A673 (cell line): ENCODE results near the gene HNF1B. TPM values are rescaled to one million over a fixed set of nuclear protein-coding genes. Genes with fewer than 3 reads are reported as not detected.

Experiments used
- BruUV-seq: library from RNA; stranded (reverse); fragments of 400-500 nt; replicated peaks from 2 replicates; lab custom pipeline; 2021; lab: Mats Ljungman, UMichigan
- CTCF ChIA-PET: fragments of 300-600 bp; sonication (Branson Sonifier 250); formaldehyde crosslinking; loops from one replicate; lab custom pipeline; 2022; ENCODE audit warnings: antibody characterized with exemption; lab: Charles Lee
- POLR2A ChIA-PET: fragments of 300-600 bp; sonication (Branson Sonifier 250); formaldehyde crosslinking; loops from one replicate; lab custom pipeline; 2022; ENCODE audit warnings: antibody characterized with exemption; ENCODE audit not compliant: low non-redundant PET; lab: Charles Lee
- DNase-seq: peaks from one replicate; pipeline ENCODE4 v3.0.0-alpha.2; 2015; ENCODE audit warnings: low spot score
- H3K27ac ChIP-seq: fragments of 200-600 bp; sonication (generic); 2 replicates; pipeline ENCODE4 v1.5.1; 2016; ENCODE audit warnings: mixed run types, low read depth, mild to moderate bottlenecking, mixed read lengths, antibody characterized with exemption, low read length; ENCODE audit not compliant: poor library complexity, severe bottlenecking
- H3K27me3 ChIP-seq: fragments of 200-600 bp; sonication (generic); replicated peaks from 2 replicates; pipeline ENCODE4 v1.6.1; 2017; ENCODE audit warnings: mixed run types, low read depth, mild to moderate bottlenecking, mixed read lengths, antibody characterized with exemption, low read length; ENCODE audit not compliant: insufficient read depth, poor library complexity
- H3K36me3 ChIP-seq: fragments of 200-600 bp; sonication (generic); 2 replicates; pipeline ENCODE4 v1.6.1; 2016; ENCODE audit warnings: mixed run types, mild to moderate bottlenecking, mixed read lengths, antibody characterized with exemption, low read length; ENCODE audit not compliant: insufficient read depth, poor library complexity, severe bottlenecking
- H3K4me1 ChIP-seq: fragments of 200-600 bp; sonication (generic); 2 replicates; pipeline ENCODE4 v1.6.1; 2017; ENCODE audit warnings: mixed run types, mild to moderate bottlenecking, mixed read lengths, antibody characterized with exemption, low read length; ENCODE audit not compliant: insufficient read depth, poor library complexity, severe bottlenecking
- H3K4me3 ChIP-seq: fragments of 200-600 bp; sonication (generic); 2 replicates; pipeline ENCODE4 v1.5.1; 2016; ENCODE audit warnings: low read depth, mixed run types, mild to moderate bottlenecking, mixed read lengths, low read length; ENCODE audit not compliant: poor library complexity, severe bottlenecking
- H3K9me3 ChIP-seq: fragments of 200-600 bp; sonication (generic); 2 replicates; pipeline ENCODE4 v1.6.1; 2016; ENCODE audit warnings: mixed run types, low read depth, mild to moderate bottlenecking, mixed read lengths, antibody characterized with exemption, low read length; ENCODE audit not compliant: poor library complexity, severe bottlenecking
- CTCF ChIP-seq: fragments of 300-800, 200-600 bp; sonication (generic); conservative IDR thresholded peaks from 2 replicates; pipeline ENCODE4 v1.5.1; 2017; ENCODE audit warnings: low read depth, mild to moderate bottlenecking, antibody characterized with exemption, low read length, moderate library complexity, mixed read lengths
- EZH2 ChIP-seq: fragments of 200-600 bp; sonication (generic); IDR thresholded peaks from 2 replicates; pipeline ENCODE4 v1.6.1; 2017; ENCODE audit warnings: borderline replicate concordance, low read depth, mild to moderate bottlenecking, mixed read lengths, antibody characterized with exemption, low read length; ENCODE audit not compliant: poor library complexity, severe bottlenecking
- intact Hi-C: fragments of 100-400 bp; cut with micrococcal nuclease; formaldehyde crosslinking; loops from one replicate; pipeline ENCODE4 v1.10.0; 2022; ENCODE audit not compliant: unreplicated experiment
- total RNA-seq: library from RNA; stranded (reverse); gene quantifications from 2 replicates; pipeline ENCODE4 v1.2.3, GENCODE V29; 2021

HNF1B gene
- total RNA-seq, 1 experiment from 2014 or later, result not detected

- no peaks in the 10 kb centered on the region for H3K36me3 ChIP-seq
- TF ChIP-seq CTCF (no peak), EZH2 (no peak)
- no peaks in the 10 kb centered on the region for H3K4me1 ChIP-seq
- H3K27ac ChIP-seq, result no peak overlapping the region
- no peaks in the 10 kb centered on the region for H3K9me3 ChIP-seq
- no peak for DNase-seq
- intact Hi-C loops, result no loop called here
- POLR2A ChIA-PET, result no interaction called here
- no peaks in the 10 kb centered on the region for H3K27me3 ChIP-seq
- no peak overlapping the region for H3K4me3 ChIP-seq
- no TSS peak for BruUV-seq
- CTCF ChIA-PET, result no interaction called here
Observed at GRCh38 chr17:37661400-37662014, 83.4 kb downstream of the HNF1B start.

GRCh38 chr17:37659925-37660324 lies 84.9 kb downstream of the HNF1B start:
- POLR2A ChIA-PET, result no interaction called here
- intact Hi-C loops, result no loop called here
- no peak overlapping the region for H3K4me3 ChIP-seq
- TF ChIP-seq EZH2, result no peak
- no peak for TF ChIP-seq CTCF
- H3K9me3 ChIP-seq, result no peaks in the 10 kb centered on the region
- H3K36me3 ChIP-seq, result no peaks in the 10 kb centered on the region
- no peaks in the 10 kb centered on the region for H3K27me3 ChIP-seq
- no peak for DNase-seq
- no peaks in the 10 kb centered on the region for H3K4me1 ChIP-seq
- no peak overlapping the region for H3K27ac ChIP-seq
- CTCF ChIA-PET, result no interaction called here
- no TSS peak for BruUV-seq

- intact Hi-C loops, result no loop called here
- CTCF ChIA-PET, result no interaction called here
Observed at GRCh38 chr17:37657202-37657601, 87.7 kb downstream of the HNF1B start.

More at GRCh38 chr17:37657202-37657601, 87.7 kb downstream of the HNF1B start:
- Histone ChIP-seq H3K4me1 (no peaks in the 10 kb centered on the region), H3K27ac (no peak overlapping the region), H3K36me3 (no peaks in the 10 kb centered on the region), H3K4me3 (no peak overlapping the region), H3K27me3 (no peaks in the 10 kb centered on the region), H3K9me3 (no peaks in the 10 kb centered on the region)
- no peak for TF ChIP-seq CTCF
- no peak for TF ChIP-seq EZH2
- POLR2A ChIA-PET, result no interaction called here
- no TSS peak for BruUV-seq
- no peak for DNase-seq
